C4-2B (cell line): ENCODE measurements around the gene SEPTIN5.

Experiments
- ZFX ChIP-seq: fragments of 450-650 bp; IDR thresholded peaks from 2 replicates; pipeline ENCODE4 v1.6.1; 2017
- TF ChIP-seq, protein P1 (sequence below): fragments of 450-650 bp; conservative IDR thresholded peaks from 2 replicates; pipeline ENCODE4 v1.5.1; 2017; ENCODE audit warnings: mild to moderate bottlenecking

- TF ChIP-seq, protein P1, sequence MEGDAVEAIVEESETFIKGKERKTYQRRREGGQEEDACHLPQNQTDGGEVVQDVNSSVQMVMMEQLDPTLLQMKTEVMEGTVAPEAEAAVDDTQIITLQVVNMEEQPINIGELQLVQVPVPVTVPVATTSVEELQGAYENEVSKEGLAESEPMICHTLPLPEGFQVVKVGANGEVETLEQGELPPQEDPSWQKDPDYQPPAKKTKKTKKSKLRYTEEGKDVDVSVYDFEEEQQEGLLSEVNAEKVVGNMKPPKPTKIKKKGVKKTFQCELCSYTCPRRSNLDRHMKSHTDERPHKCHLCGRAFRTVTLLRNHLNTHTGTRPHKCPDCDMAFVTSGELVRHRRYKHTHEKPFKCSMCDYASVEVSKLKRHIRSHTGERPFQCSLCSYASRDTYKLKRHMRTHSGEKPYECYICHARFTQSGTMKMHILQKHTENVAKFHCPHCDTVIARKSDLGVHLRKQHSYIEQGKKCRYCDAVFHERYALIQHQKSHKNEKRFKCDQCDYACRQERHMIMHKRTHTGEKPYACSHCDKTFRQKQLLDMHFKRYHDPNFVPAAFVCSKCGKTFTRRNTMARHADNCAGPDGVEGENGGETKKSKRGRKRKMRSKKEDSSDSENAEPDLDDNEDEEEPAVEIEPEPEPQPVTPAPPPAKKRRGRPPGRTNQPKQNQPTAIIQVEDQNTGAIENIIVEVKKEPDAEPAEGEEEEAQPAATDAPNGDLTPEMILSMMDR, result no peak
- TF ChIP-seq ZFX, result no peak
Observed at GRCh38 chr22:19729507-19729906, 15.2 kb downstream of the SEPTIN5 start.
